Breast epithelium (tissue), 3 donors: ENCODE data around the gene CTDNEP1.

Source experiments
- CTCF ChIP-seq, 3 donors: fragments of 450-650 bp; IDR thresholded peaks; one replicate each; pipeline ENCODE4 v1.5.1; 2016 to 2017; ENCODE audit warnings: antibody characterized with exemption in 3 of 3, mild to moderate bottlenecking in 3 of 3, moderate library complexity in 3 of 3
- POLR2A ChIP-seq: fragments of 450-650 bp; IDR thresholded peaks from one replicate; pipeline ENCODE4 v1.6.1; 2016; ENCODE audit warnings: antibody characterized with exemption, mild to moderate bottlenecking, moderate library complexity
- POLR2AphosphoS5 ChIP-seq, 3 donors: sonication (generic); formaldehyde crosslinking; IDR thresholded peaks; one replicate each; pipeline ENCODE4 v1.6.1; 2017; ENCODE audit warnings: antibody characterized with exemption in 3 of 3

GRCh38 chr17:7222093-7222971, 29.2 kb downstream of the CTDNEP1 start:
- TF ChIP-seq POLR2A (no peak), CTCF (IDR thresholded peaks at IDR 0.05) (no peak), POLR2AphosphoS5 (IDR thresholded peaks at IDR 0.05) (no peak)
